OCI-LY3 (cell line): Measurements from ENCODE around the gene IL16.

Experiments
- EZH2phosphoT487 ChIP-seq: fragments of 200-600 bp; shearing (Covaris generic); IDR thresholded peaks from 2 replicates; pipeline ENCODE4 v1.6.1; 2018; ENCODE audit warnings: antibody characterized with exemption, mixed run types, low read depth
- TF ChIP-seq, protein P1 (sequence below): fragments of 200-600, 300-600 bp; sonication (generic); IDR thresholded peaks from 2 replicates; pipeline ENCODE4 v1.5.1; 2014; ENCODE audit warnings: antibody characterized with exemption, low read length, low read depth

DNA sequence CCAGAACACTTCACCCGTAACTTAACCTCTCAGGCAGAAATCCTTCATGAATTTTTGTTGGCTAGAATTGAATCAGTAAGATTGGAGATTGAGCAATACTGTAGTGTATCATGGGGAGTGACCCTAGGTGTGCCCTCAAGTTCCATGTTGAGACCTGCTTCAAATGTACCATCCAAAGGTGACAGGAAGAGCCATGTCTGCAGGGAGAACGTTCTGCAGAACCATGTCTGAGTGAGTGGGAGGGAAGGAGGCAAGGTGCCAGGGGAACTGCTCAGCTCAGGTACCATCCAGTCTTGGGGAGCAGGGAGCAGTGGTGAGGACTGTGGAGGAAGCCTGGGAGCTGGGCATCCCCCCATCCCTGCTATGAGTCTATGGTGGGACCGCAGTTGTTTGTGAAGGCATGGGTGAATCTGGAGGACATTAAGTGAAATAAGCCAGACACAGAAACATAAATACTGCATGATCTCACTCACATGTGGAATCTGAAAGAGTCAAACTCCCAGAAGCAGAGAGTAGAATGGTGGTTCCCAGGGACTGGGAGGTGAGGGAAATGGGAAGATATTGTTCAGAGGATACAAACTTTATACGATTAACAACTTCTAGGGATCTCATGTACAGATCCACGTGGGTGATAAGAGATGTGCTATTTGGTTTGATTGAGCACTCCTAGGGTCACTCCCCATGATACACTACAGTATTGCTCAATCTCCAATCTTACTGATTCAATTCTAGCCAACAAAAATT lies 39.3 kb upstream of the IL16 start:
- TF ChIP-seq, protein P1, sequence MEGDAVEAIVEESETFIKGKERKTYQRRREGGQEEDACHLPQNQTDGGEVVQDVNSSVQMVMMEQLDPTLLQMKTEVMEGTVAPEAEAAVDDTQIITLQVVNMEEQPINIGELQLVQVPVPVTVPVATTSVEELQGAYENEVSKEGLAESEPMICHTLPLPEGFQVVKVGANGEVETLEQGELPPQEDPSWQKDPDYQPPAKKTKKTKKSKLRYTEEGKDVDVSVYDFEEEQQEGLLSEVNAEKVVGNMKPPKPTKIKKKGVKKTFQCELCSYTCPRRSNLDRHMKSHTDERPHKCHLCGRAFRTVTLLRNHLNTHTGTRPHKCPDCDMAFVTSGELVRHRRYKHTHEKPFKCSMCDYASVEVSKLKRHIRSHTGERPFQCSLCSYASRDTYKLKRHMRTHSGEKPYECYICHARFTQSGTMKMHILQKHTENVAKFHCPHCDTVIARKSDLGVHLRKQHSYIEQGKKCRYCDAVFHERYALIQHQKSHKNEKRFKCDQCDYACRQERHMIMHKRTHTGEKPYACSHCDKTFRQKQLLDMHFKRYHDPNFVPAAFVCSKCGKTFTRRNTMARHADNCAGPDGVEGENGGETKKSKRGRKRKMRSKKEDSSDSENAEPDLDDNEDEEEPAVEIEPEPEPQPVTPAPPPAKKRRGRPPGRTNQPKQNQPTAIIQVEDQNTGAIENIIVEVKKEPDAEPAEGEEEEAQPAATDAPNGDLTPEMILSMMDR, result no peak
- TF ChIP-seq EZH2phosphoT487, result no peak
